Type B pancreatic cell (in vitro differentiated cells): ENCODE measurements around the gene ATXN1L. TPM values are rescaled to one million over a fixed set of nuclear protein-coding genes. Genes with fewer than 3 reads are reported as not detected.

Source experiments
- DNase-seq: peaks from one replicate; pipeline ENCODE4 v3.0.0; 2021; ENCODE audit warnings: mixed read lengths; ENCODE audit not compliant: unreplicated experiment; ENCODE audit errors: extremely low spot score
- H3K27ac Mint-ChIP-seq: 2 replicates; pipeline ENCODE4 v1.8.0; 2021; ENCODE audit warnings: mild to moderate bottlenecking, mixed read lengths
- H3K27me3 Mint-ChIP-seq: 2 replicates; pipeline ENCODE4 v1.8.0; 2021; ENCODE audit warnings: mixed read lengths
- H3K36me3 Mint-ChIP-seq: 2 replicates; pipeline ENCODE4 v1.8.0; 2021; ENCODE audit warnings: mixed read lengths
- H3K4me1 Mint-ChIP-seq: one replicate; pipeline ENCODE4 v1.8.0; 2021; ENCODE audit warnings: mixed read lengths; ENCODE audit not compliant: unreplicated experiment
- H3K4me3 Mint-ChIP-seq: 2 replicates; pipeline ENCODE4 v1.8.0; 2021; ENCODE audit warnings: mild to moderate bottlenecking, mixed read lengths
- H3K9me3 Mint-ChIP-seq: 2 replicates; pipeline ENCODE4 v1.8.0; 2021; ENCODE audit warnings: mixed read lengths
- total RNA-seq: library from RNA; stranded (reverse); gene quantifications from 2 replicates; pipeline ENCODE4 v1.2.1, GENCODE V29; 2021; ENCODE audit warnings: low replicate concordance
- TF ChIP-seq, protein P1 (sequence below): fragments of 200-600 bp; sonication (generic); conservative IDR thresholded peaks from 2 replicates; pipeline ENCODE4 v1.5.0; 2021; ENCODE audit warnings: antibody characterized with exemption, mild to moderate bottlenecking

ATXN1L gene
- total RNA-seq, 1 donor from 2014 or later, result 27.8 TPM

DNA sequence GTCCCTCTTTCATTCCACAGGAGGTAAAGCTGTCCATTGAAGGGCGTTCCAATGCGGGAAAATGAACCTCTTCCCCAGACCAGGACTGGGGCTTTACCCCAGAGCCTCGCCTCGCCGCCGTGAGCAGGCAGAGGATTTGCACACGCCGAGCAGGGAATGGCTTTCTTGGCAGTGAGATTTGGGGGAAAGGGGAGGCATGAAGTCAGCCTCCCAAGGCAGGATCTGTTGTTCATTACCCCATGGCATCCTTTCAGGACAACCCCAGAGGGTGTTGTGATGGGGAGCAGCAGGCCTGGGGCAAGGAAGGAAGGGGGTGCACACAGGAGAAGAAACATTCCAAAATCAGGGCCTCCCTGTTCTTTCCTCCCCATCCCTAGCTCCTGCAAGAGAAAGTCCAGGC lies 6.0 kb downstream of the ATXN1L start:
- H3K27ac Mint-ChIP-seq, result no peak overlapping the region
- H3K9me3 Mint-ChIP-seq, result no peaks in the 10 kb centered on the region
- no peak overlapping the region for H3K4me3 Mint-ChIP-seq
- DNase-seq, result no peak
- peaks cover 9% of the 10 kb centered on the region for H3K4me1 Mint-ChIP-seq
- TF ChIP-seq, protein P1, sequence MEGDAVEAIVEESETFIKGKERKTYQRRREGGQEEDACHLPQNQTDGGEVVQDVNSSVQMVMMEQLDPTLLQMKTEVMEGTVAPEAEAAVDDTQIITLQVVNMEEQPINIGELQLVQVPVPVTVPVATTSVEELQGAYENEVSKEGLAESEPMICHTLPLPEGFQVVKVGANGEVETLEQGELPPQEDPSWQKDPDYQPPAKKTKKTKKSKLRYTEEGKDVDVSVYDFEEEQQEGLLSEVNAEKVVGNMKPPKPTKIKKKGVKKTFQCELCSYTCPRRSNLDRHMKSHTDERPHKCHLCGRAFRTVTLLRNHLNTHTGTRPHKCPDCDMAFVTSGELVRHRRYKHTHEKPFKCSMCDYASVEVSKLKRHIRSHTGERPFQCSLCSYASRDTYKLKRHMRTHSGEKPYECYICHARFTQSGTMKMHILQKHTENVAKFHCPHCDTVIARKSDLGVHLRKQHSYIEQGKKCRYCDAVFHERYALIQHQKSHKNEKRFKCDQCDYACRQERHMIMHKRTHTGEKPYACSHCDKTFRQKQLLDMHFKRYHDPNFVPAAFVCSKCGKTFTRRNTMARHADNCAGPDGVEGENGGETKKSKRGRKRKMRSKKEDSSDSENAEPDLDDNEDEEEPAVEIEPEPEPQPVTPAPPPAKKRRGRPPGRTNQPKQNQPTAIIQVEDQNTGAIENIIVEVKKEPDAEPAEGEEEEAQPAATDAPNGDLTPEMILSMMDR, result no peak
- H3K36me3 Mint-ChIP-seq, result peaks cover 26% of the 10 kb centered on the region
- H3K27me3 Mint-ChIP-seq, result no peaks in the 10 kb centered on the region

DNA sequence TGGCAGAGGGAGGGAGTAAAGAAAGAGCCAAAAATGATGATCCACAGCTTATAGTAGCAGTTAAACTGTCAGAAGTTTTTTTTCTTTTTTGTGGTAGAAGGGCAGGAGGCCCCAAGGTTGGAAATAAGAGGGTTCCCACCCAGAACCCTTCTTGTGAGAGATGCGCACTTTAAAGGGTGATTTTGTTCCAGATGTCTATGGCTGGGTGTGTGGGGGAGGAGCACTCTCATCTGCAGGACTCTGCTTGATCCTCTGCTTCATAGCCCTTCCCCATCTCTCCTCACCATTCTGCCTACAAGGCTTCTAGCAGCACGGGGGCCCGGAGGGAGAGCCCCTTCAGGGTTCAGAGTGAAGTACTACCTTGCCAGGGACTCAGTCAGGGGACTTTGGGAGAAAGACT lies 6.4 kb downstream of the ATXN1L start:
- Mint-ChIP-seq H3K36me3 (peaks cover 26% of the 10 kb centered on the region), H3K4me1 (peaks cover 5% of the 10 kb centered on the region), H3K9me3 (no peaks in the 10 kb centered on the region), H3K27ac (no peak overlapping the region), H3K27me3 (no peaks in the 10 kb centered on the region), H3K4me3 (no peak overlapping the region)
- no peak for DNase-seq
- TF ChIP-seq, protein P1, result no peak

DNA sequence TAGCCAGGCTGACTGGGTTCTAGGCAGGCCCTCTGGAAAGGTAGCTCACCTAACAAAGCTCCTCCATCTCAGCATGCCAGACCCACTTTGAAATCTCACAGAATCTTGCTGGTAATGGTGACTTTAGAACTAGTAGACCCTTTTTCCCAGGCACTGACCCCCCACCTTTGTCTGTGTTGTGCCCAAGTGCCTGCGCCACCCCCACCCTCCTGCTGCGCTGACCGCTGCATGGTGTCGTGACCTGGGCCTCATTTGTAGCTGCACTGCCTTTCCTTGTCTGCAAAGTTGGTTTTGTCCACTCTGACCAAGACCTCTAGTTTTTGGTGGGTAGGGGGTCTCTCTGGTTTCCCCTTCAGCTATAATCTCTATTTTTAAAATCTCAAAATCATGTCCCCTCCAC lies 6.8 kb downstream of the ATXN1L start:
- H3K9me3 Mint-ChIP-seq, result no peaks in the 10 kb centered on the region
- no peaks in the 10 kb centered on the region for H3K27me3 Mint-ChIP-seq
- H3K4me3 Mint-ChIP-seq, result no peak overlapping the region
- peaks cover 1% of the 10 kb centered on the region for H3K4me1 Mint-ChIP-seq
- no peak overlapping the region for H3K27ac Mint-ChIP-seq
- no peak for DNase-seq
- peaks cover 26% of the 10 kb centered on the region for H3K36me3 Mint-ChIP-seq
- TF ChIP-seq, protein P1, result no peak

DNA sequence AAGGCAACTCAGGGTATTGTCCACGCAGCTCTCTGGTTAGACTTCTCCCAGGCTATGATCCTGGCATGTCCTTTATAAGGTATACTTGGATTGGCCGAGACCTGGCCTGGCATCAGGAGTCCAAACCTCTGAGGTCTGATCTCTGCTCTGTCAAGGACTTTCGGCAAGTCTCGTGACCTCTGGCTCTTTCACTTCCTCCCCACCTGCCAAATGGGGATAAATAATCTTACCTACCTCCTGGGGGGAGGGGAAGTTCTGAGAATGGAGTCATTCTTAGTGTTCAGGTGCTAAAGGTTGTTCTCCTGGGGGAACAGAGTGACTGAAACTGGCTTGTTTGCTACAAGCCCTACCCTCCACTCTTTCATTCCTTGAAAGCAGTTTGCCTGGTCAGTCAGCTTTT lies 7.6 kb downstream of the ATXN1L start:
- Mint-ChIP-seq H3K4me3 (no peak overlapping the region), H3K9me3 (no peaks in the 10 kb centered on the region), H3K27me3 (no peaks in the 10 kb centered on the region), H3K36me3 (peaks cover 21% of the 10 kb centered on the region), H3K4me1 (no peaks in the 10 kb centered on the region), H3K27ac (no peak overlapping the region)
- no peak for DNase-seq
- TF ChIP-seq, protein P1, result no peak

DNA sequence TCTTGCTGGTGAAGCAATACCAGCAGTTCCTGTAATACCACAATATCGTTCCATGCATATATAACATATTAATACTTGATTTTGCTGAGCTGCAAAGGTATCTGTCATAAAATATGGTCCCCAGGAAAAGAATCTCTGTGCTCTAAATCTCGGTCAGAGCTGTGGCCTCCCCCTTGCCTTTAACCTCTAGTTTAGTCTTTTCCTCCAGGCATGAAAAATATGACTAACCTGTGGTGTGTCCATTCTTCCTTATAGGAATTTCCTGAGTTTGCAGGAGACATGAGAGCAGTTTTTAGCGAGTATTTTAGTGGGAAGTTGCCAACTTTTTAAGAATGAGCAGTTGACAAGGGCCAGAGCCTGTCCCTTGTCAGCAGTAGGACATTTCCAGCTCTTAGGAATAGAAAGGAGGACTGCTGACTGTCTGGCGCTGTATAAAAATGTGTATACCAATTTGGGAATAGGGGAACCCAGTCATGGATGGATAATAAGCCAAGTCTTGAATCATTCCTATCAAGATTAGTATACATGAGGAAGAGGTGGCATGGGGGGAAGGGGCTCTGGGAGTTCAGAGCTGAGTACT lies 8.7 kb downstream of the ATXN1L start:
- TF ChIP-seq, protein P1, result no peak
- H3K27me3 Mint-ChIP-seq, result no peaks in the 10 kb centered on the region
- H3K36me3 Mint-ChIP-seq, result peaks cover 23% of the 10 kb centered on the region
- DNase-seq, result no peak
- H3K27ac Mint-ChIP-seq, result no peak overlapping the region
- H3K4me1 Mint-ChIP-seq, result no peaks in the 10 kb centered on the region
- H3K4me3 Mint-ChIP-seq, result no peak overlapping the region
- no peaks in the 10 kb centered on the region for H3K9me3 Mint-ChIP-seq
